HG03135 (cell line): ENCODE results near the gene USPL1.

Experiments
- ATAC-seq: cut with Tn5 transposase; IDR thresholded peaks from one replicate; pipeline ENCODE4 v1.9.1; 2021; ENCODE audit warnings: mild to moderate bottlenecking, moderate library complexity; ENCODE audit not compliant: unreplicated experiment

Gene USPL1

GRCh38 chr13:30696278-30697176 is 78.8 kb downstream of the USPL1 start:
- ATAC-seq, result no peak

GRCh38 chr13:30697177-30697953 is 79.6 kb downstream of the USPL1 start:
- no peak for ATAC-seq

- no peak for ATAC-seq
These were observed 80.3 kb downstream of the USPL1 start for GRCh38 chr13:30697996-30698401.

GRCh38 chr13:30698488-30699005 is 80.8 kb downstream of the USPL1 start:
- ATAC-seq, result no peak

DNA sequence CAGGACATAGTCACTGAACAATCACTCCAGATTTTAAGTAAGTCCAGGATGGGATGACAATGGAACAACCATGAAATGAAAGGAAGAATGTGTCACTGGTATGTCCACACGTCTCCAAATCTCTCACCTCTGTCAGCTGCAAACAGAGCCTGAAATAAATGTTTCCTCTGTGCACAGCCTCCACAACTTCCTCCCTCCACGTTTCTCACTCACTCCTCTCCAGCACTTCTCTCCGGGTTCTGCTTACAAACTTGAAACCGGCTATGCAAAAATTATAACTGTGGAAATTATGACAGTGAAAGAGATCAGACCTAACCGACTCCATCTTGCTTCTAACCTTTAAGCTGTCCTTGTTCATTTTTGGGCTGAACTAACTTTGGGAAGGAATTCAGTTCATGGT is 82.6 kb downstream of the USPL1 start:
- no peak for ATAC-seq

DNA sequence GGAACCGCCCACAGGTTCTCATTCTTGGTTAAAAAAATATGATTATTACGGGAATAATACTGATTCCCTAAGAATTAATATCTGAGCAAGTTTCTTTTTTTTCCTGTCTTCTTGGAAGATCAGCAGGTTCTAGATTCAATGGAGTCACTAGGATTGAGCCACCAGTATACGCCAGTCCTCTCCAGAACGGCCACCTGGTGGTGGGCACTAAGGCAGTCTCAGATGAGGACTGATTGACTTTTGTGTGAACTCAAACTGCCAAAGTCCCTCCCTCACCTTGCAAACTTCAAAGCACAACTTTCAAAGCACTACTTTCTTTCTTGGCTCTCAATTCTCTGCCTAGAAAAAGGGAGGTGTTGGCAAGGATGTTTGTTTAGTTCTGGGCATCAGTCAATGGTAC is 84.3 kb downstream of the USPL1 start:
- no peak for ATAC-seq

GRCh38 chr13:30704596-30704995 is 86.9 kb downstream of the USPL1 start:
- no peak for ATAC-seq

DNA sequence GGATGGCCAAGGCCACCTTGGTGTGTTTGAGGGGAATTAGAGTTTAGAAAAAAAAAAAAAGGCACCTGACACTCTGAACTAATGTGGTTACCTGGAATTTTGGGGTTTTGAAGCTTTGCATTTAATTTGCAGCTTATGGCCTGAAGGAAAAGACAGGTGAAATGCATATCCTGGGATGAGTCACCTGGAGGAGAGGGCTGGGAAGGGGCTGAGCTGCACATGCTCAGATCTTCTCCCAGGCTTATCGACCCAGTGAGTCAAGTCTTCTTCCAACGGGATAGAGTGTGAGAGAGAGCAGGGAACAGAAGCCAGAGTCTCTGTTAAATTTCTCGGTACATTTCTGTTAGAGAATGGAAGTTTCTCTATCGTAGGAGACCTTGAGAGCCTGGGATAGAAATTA is 88.0 kb downstream of the USPL1 start:
- no peak for ATAC-seq

DNA sequence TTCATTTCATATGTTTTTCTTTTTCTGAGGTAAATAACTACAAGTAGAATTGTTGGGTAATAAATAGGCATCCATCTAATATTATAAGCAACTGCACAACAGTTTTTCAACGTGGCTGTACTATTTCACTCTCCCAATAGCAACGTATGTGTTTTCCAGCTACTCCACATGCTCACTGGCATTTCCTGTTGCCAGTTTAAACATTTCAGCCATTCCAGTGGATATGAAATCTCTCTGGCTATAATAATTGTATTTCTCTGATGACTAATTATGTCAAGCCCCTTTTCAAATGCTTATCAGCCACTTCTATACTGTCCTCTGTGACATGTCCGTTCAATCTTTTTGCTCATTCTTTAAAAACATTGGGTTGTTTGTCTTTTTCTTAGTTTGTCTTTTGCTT is 90.8 kb downstream of the USPL1 start:
- ATAC-seq, result no peak
